A549 (cell line): Measurements from ENCODE around the gene ATP5F1D. TPM values are rescaled to one million over a fixed set of nuclear protein-coding genes. Genes with fewer than 3 reads are reported as not detected.

Experiments used
- ATAC-seq, 2 experiments: fragments of 200-7000 bp in 1 of 2; fragments of >200 bp in 1 of 2; cut with Nextera tagmentation in 1 of 2; cut with Tn5 transposase in 1 of 2; 3 replicates each; pipeline versions ENCODE4 v1.8.0 to v1.9.1; 2018 to 2020; ENCODE audit warnings: mild to moderate bottlenecking in 1 of 2, moderate library complexity in 1 of 2
- CTCF ChIA-PET: fragments of 300-600 bp; sonication (Branson Sonifier 250); formaldehyde crosslinking; extraction: SDS; loops from one replicate; lab custom pipeline; 2021; ENCODE audit warnings: antibody characterized with exemption, inconsistent platforms; lab: Yijun Ruan, JAX
- POLR2A ChIA-PET: fragments of 350-600 bp; formaldehyde crosslinking; extraction: SDS; loops from one replicate; lab custom pipeline; 2021; ENCODE audit warnings: antibody characterized with exemption, inconsistent platforms; lab: Yijun Ruan, JAX
- DNase-seq, 2 experiments: peaks; one replicate each; pipeline versions ENCODE4 v3.0.0 to v3.0.0-alpha.2; 2011 to 2016; ENCODE audit warnings: low read depth in 1 of 2, low spot score in 1 of 2
- FAIRE-seq: peaks from 2 replicates; lab custom pipeline; 2011; peaks lifted over from hg19 to GRCh38; lab: Jason Lieb, UNC
- H3K27ac ChIP-seq, 2 experiments: fragments of >200 bp; sonication (Bioruptor Twin); formaldehyde crosslinking; 3 replicates each; pipeline ENCODE4 v1.5.1; 2016 to 2017
- H3K4me1 ChIP-seq: fragments of >200 bp; sonication (Bioruptor Twin); formaldehyde crosslinking; 3 replicates; pipeline ENCODE4 v1.6.1; 2016
- H3K4me2 ChIP-seq: fragments of >200 bp; sonication (Bioruptor Twin); formaldehyde crosslinking; 3 replicates; pipeline ENCODE4 v1.6.1; 2016
- H3K4me3 ChIP-seq: fragments of >200 bp; sonication (Bioruptor Twin); formaldehyde crosslinking; 3 replicates; pipeline ENCODE4 v1.5.1; 2016
- H3K9me3 ChIP-seq: fragments of >200 bp; sonication (Bioruptor Twin); formaldehyde crosslinking; 3 replicates; pipeline ENCODE4 v1.6.1; 2016
- CBX8 ChIP-seq: fragments of 200-600 bp; sonication (generic); IDR thresholded peaks from 2 replicates; pipeline ENCODE4 v1.6.1; 2016
- CHD2 ChIP-seq: fragments of 150-350 bp; IDR thresholded peaks from 2 replicates; pipeline ENCODE4 v1.6.1; 2014; ENCODE audit warnings: low read length; ENCODE audit not compliant: partially characterized antibody
- EHF ChIP-seq: fragments of 250-450 bp; sonication (Bioruptor Pico); IDR thresholded peaks from 2 replicates; pipeline ENCODE4 v1.5.0; 2020; ENCODE audit warnings: mild to moderate bottlenecking
- EP300 ChIP-seq, 2 experiments: fragments of >200 bp; sonication (Bioruptor Twin); formaldehyde crosslinking; IDR thresholded peaks; 2 replicates in 1 of 2; 3 replicates in 1 of 2; pipeline ENCODE4 v1.6.1; 2016 to 2017
- ESRRA ChIP-seq: fragments of 150-350 bp; IDR thresholded peaks from 2 replicates; pipeline ENCODE4 v1.6.1; 2014; ENCODE audit warnings: mild to moderate bottlenecking, low read length, borderline replicate concordance
- FOSL2 ChIP-seq, 2 experiments: fragments of 450-650 bp in 1 of 2; fragments of >200 bp in 1 of 2; sonication (Bioruptor Twin) in 1 of 2; formaldehyde crosslinking; IDR thresholded peaks; 2 replicates each; pipeline versions ENCODE4 v1.5.0 to v1.6.1; 2016 to 2020; ENCODE audit warnings: mild to moderate bottlenecking in 1 of 2, moderate library complexity in 1 of 2
- HDAC2 ChIP-seq: fragments of 200-600 bp; sonication (generic); IDR thresholded peaks from 2 replicates; pipeline ENCODE4 v1.6.1; 2016
- HOXA7 ChIP-seq: fragments of 250-450 bp; sonication (Bioruptor Pico); IDR thresholded peaks from 2 replicates; pipeline ENCODE4 v1.5.0; 2020; ENCODE audit warnings: mild to moderate bottlenecking, moderate library complexity
- HOXB5 ChIP-seq: fragments of 250-450 bp; sonication (Bioruptor Pico); IDR thresholded peaks from 2 replicates; pipeline ENCODE4 v1.5.0; 2020; ENCODE audit warnings: mild to moderate bottlenecking, moderate library complexity
- JUN ChIP-seq, 2 experiments: fragments of >200 bp; sonication (Bioruptor Twin); formaldehyde crosslinking; IDR thresholded peaks; 2 replicates in 1 of 2; 3 replicates in 1 of 2; pipeline ENCODE4 v1.6.1; 2016 to 2017
- KDM5A ChIP-seq: fragments of 200-600 bp; sonication (generic); IDR thresholded peaks from 2 replicates; pipeline ENCODE4 v1.6.1; 2016; ENCODE audit warnings: antibody characterized with exemption, mild to moderate bottlenecking
- MAFK ChIP-seq: fragments of 450-650 bp; IDR thresholded peaks from 2 replicates; pipeline ENCODE4 v1.6.1; 2014; ENCODE audit not compliant: partially characterized antibody
- MAZ ChIP-seq: fragments of 150-350 bp; IDR thresholded peaks from 2 replicates; pipeline ENCODE4 v1.6.1; 2014; ENCODE audit warnings: antibody characterized with exemption, low read depth, low read length, borderline replicate concordance
- NPAS2 ChIP-seq: fragments of 250-450 bp; sonication (Bioruptor Pico); IDR thresholded peaks from 2 replicates; pipeline ENCODE4 v1.8.0; 2022; ENCODE audit warnings: mild to moderate bottlenecking, moderate library complexity, borderline replicate concordance
- PHF8 ChIP-seq: fragments of 200-600 bp; sonication (generic); IDR thresholded peaks from 2 replicates; pipeline ENCODE4 v1.6.1; 2016; ENCODE audit warnings: low read depth, mild to moderate bottlenecking, antibody characterized with exemption, moderate library complexity, borderline replicate concordance
- POLR2A ChIP-seq: IDR thresholded peaks from 2 replicates; pipeline ENCODE4 v1.6.1; 2012; ENCODE audit warnings: mild to moderate bottlenecking, low read length
- POLR2AphosphoS2 ChIP-seq: conservative IDR thresholded peaks from 2 replicates; pipeline ENCODE4 v1.6.1; 2012; ENCODE audit warnings: low read length, improper control_type of control experiment, inconsistent platforms
- RAD21 ChIP-seq, 2 experiments: fragments of >200 bp in 1 of 2; sonication (Bioruptor Twin) in 1 of 2; formaldehyde crosslinking in 1 of 2; IDR thresholded peaks in 1 of 2; conservative IDR thresholded peaks in 1 of 2; 2 replicates in 1 of 2; 3 replicates in 1 of 2; pipeline ENCODE4 v1.6.1; 2012 to 2018; ENCODE audit warnings: inconsistent platforms in 1 of 2
- RARB ChIP-seq: fragments of 250-450 bp; sonication (Bioruptor Pico); IDR thresholded peaks from 2 replicates; pipeline ENCODE4 v1.8.0; 2021; ENCODE audit warnings: mild to moderate bottlenecking, moderate library complexity
- RNF2 ChIP-seq: fragments of 200-600 bp; sonication (generic); IDR thresholded peaks from 2 replicates; pipeline ENCODE4 v1.6.1; 2016; ENCODE audit warnings: low read depth, mild to moderate bottlenecking, antibody characterized with exemption, moderate library complexity, borderline replicate concordance
- SMC3 ChIP-seq: fragments of >200 bp; sonication (Bioruptor Twin); formaldehyde crosslinking; IDR thresholded peaks from 3 replicates; pipeline ENCODE4 v1.6.1; 2018; ENCODE audit warnings: inconsistent platforms
- SREBF2 ChIP-seq: fragments of 450-650 bp; IDR thresholded peaks from 2 replicates; pipeline ENCODE4 v1.6.1; 2014; ENCODE audit warnings: mild to moderate bottlenecking, moderate library complexity
- TFCP2L1 ChIP-seq: fragments of 250-450 bp; sonication (Bioruptor Pico); IDR thresholded peaks from 2 replicates; pipeline ENCODE4 v1.5.0; 2021; ENCODE audit warnings: mild to moderate bottlenecking
- TP53 ChIP-seq: fragments of 250-450 bp; sonication (Bioruptor Pico); IDR thresholded peaks from 2 replicates; pipeline ENCODE4 v1.5.0; 2021; ENCODE audit warnings: mild to moderate bottlenecking, moderate library complexity
- ZNF302 ChIP-seq: fragments of 250-450 bp; sonication (Bioruptor Pico); IDR thresholded peaks from 2 replicates; pipeline ENCODE4 v1.9.0; 2021; ENCODE audit warnings: inconsistent platforms, mild to moderate bottlenecking, moderate library complexity
- ZSCAN20 ChIP-seq: fragments of 250-450 bp; sonication (Bioruptor Pico); IDR thresholded peaks from 2 replicates; pipeline ENCODE4 v1.8.0; 2022; ENCODE audit warnings: mild to moderate bottlenecking, moderate library complexity
- WGBS: methylation state at CpG from one replicate; pipeline ENCODE4 v1.1.6; 2017; ENCODE audit errors: missing lambda C conversion rate; 5-methylcytosine and 5-hydroxymethylcytosine counted together
- polyA plus RNA-seq, 4 experiments: library from polyadenylated mRNA; depleted of rRNA in 3 of 4; stranded (reverse); fragments of >200 nt; fragmentation: RNase III in 1 of 4; extraction: RNeasy Plus Mini Kit Qiagen cat#74134 plus additional on column Dnase treatment in 1 of 4; gene quantifications; 2 replicates in 3 of 4; 3 replicates in 1 of 4; pipeline ENCODE4 v1.2.3, GENCODE V29; 2011 to 2017
- TF ChIP-seq, protein P1 (sequence below): fragments of 200-600 bp; sonication (generic); IDR thresholded peaks from 2 replicates; pipeline ENCODE4 v1.6.1; 2016; ENCODE audit warnings: antibody characterized with exemption, mild to moderate bottlenecking, moderate library complexity
- TF ChIP-seq, protein P2 (sequence below): IDR thresholded peaks from 2 replicates; pipeline ENCODE4 v1.6.1; 2012; ENCODE audit warnings: low read depth, borderline replicate concordance
- TF ChIP-seq, protein P3 (sequence below): fragments of 150-350 bp; IDR thresholded peaks from 2 replicates; pipeline ENCODE4 v1.6.1; 2014; ENCODE audit warnings: low read depth, mild to moderate bottlenecking, low read length
- TF ChIP-seq, protein P4 (sequence below): fragments of >200 bp; sonication (Bioruptor Twin); formaldehyde crosslinking; IDR thresholded peaks from 3 replicates; pipeline ENCODE4 v1.6.1; 2016

Gene ATP5F1D
- polyA plus RNA-seq, 2 of the 4 experiments (the other 2 are of a cell fraction): 28.7 to 96.9 TPM

DNA sequence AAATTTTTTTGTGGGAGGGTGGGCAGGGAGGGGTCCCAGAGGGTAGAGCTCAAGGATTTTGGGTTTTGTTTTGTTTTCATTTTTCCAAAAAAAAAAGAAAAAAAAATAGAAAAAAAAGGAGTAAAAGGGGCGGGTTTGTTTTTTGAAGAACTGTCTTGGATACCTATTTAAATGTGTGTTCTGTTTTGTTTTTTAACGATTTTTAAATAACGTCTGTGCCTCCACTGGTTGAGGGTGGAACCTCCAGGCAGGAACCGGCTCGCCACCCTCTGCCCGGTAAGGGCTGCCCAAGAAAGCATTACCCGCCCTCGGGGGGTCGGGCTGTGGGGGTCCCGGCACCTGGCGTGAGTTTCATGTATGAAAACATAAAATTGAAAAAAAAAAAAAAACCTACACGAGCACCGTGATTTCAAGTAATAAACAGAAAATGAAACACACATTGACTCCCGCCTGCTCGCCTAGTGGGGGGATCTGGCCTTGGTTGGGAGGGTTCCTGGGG, 17.2 kb downstream of the ATP5F1D start:
- no peak for FAIRE-seq
- H3K4me1 ChIP-seq: peaks cover 82% of the 10 kb centered on the region

DNA sequence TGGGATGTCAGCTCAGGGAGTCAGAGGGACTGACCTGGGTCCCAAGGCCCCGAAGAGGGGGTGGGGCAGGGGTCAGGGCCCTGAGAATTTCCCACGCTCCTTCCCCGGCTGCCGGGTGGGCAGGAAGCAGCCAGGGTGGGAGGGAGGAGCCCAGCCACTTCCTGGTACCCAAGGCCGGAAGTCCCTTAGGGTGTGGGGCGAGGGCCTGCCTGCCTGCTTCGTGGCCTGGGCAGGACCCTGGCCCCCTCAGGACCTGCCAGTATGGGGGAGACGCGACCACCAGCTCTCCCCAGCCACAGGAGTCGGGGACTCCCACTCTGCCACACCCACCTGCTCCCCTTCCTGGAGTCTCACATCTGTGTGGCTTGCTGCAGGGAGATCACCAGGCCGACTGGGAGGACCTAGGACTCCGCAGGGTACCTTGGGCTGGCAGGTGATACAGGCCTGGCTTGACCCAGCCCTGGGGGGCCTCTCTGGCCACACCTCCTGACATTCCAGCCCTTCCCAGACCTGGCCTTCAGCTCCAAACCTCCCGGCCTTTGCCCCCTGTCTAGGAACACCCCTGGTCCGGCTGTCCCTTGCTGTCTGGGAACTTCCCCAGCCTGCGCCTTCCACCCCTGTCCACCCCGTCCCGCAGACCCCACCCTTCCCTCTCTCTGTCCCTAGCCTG, 17.8 kb downstream of the ATP5F1D start:
- POLR2A ChIA-PET: interaction anchor here (1.6 kb wide), 1 partner anchor 10 kb away, joined by 25 read pairs; the partner anchor contains the start of gene CIRBP
- ATAC-seq: peak; percentile 44 to 45
- no peak for FAIRE-seq
- Histone ChIP-seq H3K4me1 (peaks cover 76% of the 10 kb centered on the region), H3K4me3 (peak overlapping the region; percentile 29), H3K9me3 (no peaks in the 10 kb centered on the region), H3K4me2 (peak overlapping the region; percentile 100), H3K27ac (peak overlapping the region; percentile 98 to 99)
- 8% methylated on average over 3 of the region's 17 CpGs for WGBS
- CTCF ChIA-PET: interaction anchor here (8.4 to 18.7 kb wide), 2 partner anchors 8 to 16 kb away, joined by 107 to 500 read pairs; partner anchors contain the start of genes ATP5F1D and CIRBP
- DNase-seq: peak; percentile 25 to 91
- TF ChIP-seq, protein P1, sequence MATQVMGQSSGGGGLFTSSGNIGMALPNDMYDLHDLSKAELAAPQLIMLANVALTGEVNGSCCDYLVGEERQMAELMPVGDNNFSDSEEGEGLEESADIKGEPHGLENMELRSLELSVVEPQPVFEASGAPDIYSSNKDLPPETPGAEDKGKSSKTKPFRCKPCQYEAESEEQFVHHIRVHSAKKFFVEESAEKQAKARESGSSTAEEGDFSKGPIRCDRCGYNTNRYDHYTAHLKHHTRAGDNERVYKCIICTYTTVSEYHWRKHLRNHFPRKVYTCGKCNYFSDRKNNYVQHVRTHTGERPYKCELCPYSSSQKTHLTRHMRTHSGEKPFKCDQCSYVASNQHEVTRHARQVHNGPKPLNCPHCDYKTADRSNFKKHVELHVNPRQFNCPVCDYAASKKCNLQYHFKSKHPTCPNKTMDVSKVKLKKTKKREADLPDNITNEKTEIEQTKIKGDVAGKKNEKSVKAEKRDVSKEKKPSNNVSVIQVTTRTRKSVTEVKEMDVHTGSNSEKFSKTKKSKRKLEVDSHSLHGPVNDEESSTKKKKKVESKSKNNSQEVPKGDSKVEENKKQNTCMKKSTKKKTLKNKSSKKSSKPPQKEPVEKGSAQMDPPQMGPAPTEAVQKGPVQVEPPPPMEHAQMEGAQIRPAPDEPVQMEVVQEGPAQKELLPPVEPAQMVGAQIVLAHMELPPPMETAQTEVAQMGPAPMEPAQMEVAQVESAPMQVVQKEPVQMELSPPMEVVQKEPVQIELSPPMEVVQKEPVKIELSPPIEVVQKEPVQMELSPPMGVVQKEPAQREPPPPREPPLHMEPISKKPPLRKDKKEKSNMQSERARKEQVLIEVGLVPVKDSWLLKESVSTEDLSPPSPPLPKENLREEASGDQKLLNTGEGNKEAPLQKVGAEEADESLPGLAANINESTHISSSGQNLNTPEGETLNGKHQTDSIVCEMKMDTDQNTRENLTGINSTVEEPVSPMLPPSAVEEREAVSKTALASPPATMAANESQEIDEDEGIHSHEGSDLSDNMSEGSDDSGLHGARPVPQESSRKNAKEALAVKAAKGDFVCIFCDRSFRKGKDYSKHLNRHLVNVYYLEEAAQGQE: no peak
- TF ChIP-seq ZSCAN20 (CRISPR knock-in tag) (0 out of 2 replicates have a peak, but pooled peaks have one; percentile 4), RNF2 (no peak), POLR2AphosphoS2 (peak; percentile 99), HOXB5 (CRISPR knock-in tag) (peak; percentile 68), JUN (IDR thresholded peaks at IDR 0.05) (peak; percentile 83 to 89), ZNF302 (CRISPR knock-in tag) (no peak), FOSL2 (IDR thresholded peaks at IDR 0.05) (no peak), FOSL2 (CRISPR knock-in tag; IDR thresholded peaks at IDR 0.05) (0 out of 2 replicates have a peak, but pooled peaks have one; percentile 31), RARB (CRISPR knock-in tag) (peak; percentile 82; the same call in 1 of the 2 replicates), TP53 (CRISPR knock-in tag) (peak; percentile 96), EP300 (IDR thresholded peaks at IDR 0.05) (0 out of 5 replicates have a peak, but pooled peaks of 1 of the 2 experiments have one; percentile 31), EHF (CRISPR knock-in tag) (peak; percentile 90), NPAS2 (CRISPR knock-in tag) (no peak)
- TF ChIP-seq, protein P2, sequence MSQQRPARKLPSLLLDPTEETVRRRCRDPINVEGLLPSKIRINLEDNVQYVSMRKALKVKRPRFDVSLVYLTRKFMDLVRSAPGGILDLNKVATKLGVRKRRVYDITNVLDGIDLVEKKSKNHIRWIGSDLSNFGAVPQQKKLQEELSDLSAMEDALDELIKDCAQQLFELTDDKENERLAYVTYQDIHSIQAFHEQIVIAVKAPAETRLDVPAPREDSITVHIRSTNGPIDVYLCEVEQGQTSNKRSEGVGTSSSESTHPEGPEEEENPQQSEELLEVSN: no peak
- TF ChIP-seq, protein P3, sequence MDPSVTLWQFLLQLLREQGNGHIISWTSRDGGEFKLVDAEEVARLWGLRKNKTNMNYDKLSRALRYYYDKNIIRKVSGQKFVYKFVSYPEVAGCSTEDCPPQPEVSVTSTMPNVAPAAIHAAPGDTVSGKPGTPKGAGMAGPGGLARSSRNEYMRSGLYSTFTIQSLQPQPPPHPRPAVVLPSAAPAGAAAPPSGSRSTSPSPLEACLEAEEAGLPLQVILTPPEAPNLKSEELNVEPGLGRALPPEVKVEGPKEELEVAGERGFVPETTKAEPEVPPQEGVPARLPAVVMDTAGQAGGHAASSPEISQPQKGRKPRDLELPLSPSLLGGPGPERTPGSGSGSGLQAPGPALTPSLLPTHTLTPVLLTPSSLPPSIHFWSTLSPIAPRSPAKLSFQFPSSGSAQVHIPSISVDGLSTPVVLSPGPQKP: no peak

More for the DNA sequence above, 17.2 kb downstream of the ATP5F1D start:
- ChIA-PET POLR2A (interaction anchor here (1.6 kb wide), 1 partner anchor 10 kb away, joined by 25 read pairs; the partner anchor contains the start of gene CIRBP), CTCF (interaction anchor here (8.4 to 18.7 kb wide), 2 partner anchors 9 to 15 kb away, joined by 107 to 500 read pairs; partner anchors contain the start of genes ATP5F1D and CIRBP)
- WGBS: 9% methylated on average over 13 of the region's 15 CpGs
- peak overlapping the region; percentile 29 for H3K4me3 ChIP-seq
- H3K9me3 ChIP-seq: no peaks in the 10 kb centered on the region
- DNase-seq (peak in 1 of 2 experiments; percentile 44), ATAC-seq (no peak)
- peak overlapping the region; percentile 100 for H3K4me2 ChIP-seq
- TF ChIP-seq HDAC2 (no peak), POLR2A (no peak), TFCP2L1 (no peak), SREBF2 (no peak), CBX8 (no peak), RAD21 (conservative IDR thresholded peaks at IDR 0.05 in 1 of 2, IDR thresholded peaks at IDR 0.05 in 1 of 2) (no peak), MAFK (no peak), MAZ (no peak), SMC3 (no peak), EHF (CRISPR knock-in tag) (no peak), PHF8 (no peak), KDM5A (no peak), CHD2 (no peak), HOXA7 (no peak), ESRRA (no peak), TP53 (CRISPR knock-in tag) (no peak), RARB (CRISPR knock-in tag) (no peak)
- TF ChIP-seq, protein P3: no peak
- TF ChIP-seq, protein P2: no peak
- TF ChIP-seq, protein P4, sequence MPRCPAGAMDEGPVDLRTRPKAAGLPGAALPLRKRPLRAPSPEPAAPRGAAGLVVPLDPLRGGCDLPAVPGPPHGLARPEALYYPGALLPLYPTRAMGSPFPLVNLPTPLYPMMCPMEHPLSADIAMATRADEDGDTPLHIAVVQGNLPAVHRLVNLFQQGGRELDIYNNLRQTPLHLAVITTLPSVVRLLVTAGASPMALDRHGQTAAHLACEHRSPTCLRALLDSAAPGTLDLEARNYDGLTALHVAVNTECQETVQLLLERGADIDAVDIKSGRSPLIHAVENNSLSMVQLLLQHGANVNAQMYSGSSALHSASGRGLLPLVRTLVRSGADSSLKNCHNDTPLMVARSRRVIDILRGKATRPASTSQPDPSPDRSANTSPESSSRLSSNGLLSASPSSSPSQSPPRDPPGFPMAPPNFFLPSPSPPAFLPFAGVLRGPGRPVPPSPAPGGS: no peak
- peak overlapping the region; percentile 98 to 99 for H3K27ac ChIP-seq
